Heart left ventricle (tissue), 16 donors: ENCODE measurements around the gene SEMA4F. TPM values are rescaled to one million over a fixed set of nuclear protein-coding genes. Genes with fewer than 3 reads are reported as not detected.

Source experiments
- ATAC-seq, 4 donors: fragments of 200-7000 bp; cut with Tn5 transposase; one replicate each; pipeline ENCODE4 v1.9.1; 2020 to 2022; ENCODE audit warnings: moderate library complexity in 4 of 4, mild to moderate bottlenecking in 3 of 4, moderate number of reproducible peaks in 1 of 4
- DNase-seq, 5 donors: peaks; one replicate each; pipeline ENCODE4 v3.0.0-alpha.2; 2020
- H3K27ac ChIP-seq, 12 donors: fragments of 200-600 bp; sonication (generic) in 4 of 12; one replicate each; pipeline versions ENCODE4 v1.5.0 to v1.8.0; 2016 to 2022; ENCODE audit warnings: mild to moderate bottlenecking in 2 of 12
- H3K27me3 ChIP-seq, 9 donors: fragments of 200-600 bp; sonication (generic) in 2 of 9; one replicate each; pipeline versions ENCODE4 v1.5.1 to v1.8.0; 2016 to 2022; ENCODE audit warnings: mild to moderate bottlenecking in 3 of 9
- H3K36me3 ChIP-seq, 9 donors: fragments of 200-600 bp; sonication (generic) in 2 of 9; one replicate each; pipeline versions ENCODE4 v1.5.0 to v1.8.0; 2018 to 2022; ENCODE audit warnings: mild to moderate bottlenecking in 2 of 9
- H3K4me1 ChIP-seq, 12 donors: fragments of 200-600 bp; sonication (generic) in 4 of 12; one replicate each; pipeline versions ENCODE4 v1.5.0 to v1.8.0; 2016 to 2022; ENCODE audit warnings: mild to moderate bottlenecking in 3 of 12
- H3K4me3 ChIP-seq, 12 donors: fragments of 200-600 bp; sonication (generic) in 4 of 12; one replicate each; pipeline versions ENCODE4 v1.5.0 to v1.8.0; 2017 to 2022; ENCODE audit warnings: mild to moderate bottlenecking in 9 of 12, moderate library complexity in 4 of 12
- H3K9me3 ChIP-seq, 12 donors: fragments of 200-600 bp; sonication (generic) in 4 of 12; one replicate each; pipeline versions ENCODE4 v1.5.0 to v1.8.0; 2016 to 2022; ENCODE audit warnings: mild to moderate bottlenecking in 1 of 12
- POLR2A ChIP-seq, 2 donors: fragments of 450-650 bp; IDR thresholded peaks; one replicate each; pipeline ENCODE4 v1.6.1; 2017; ENCODE audit warnings: antibody characterized with exemption in 2 of 2, mild to moderate bottlenecking in 2 of 2, moderate library complexity in 2 of 2
- WGBS, 4 donors: extraction: QIAGEN DNeasy Blood & Tissue Kit in 2 of 4; methylation state at CpG; one replicate each; pipeline versions ENCODE4 v1.1.5 to v1.1.7; 2013 to 2018; 5-methylcytosine and 5-hydroxymethylcytosine counted together
- intact Hi-C, 10 donors: fragments of 100-400 bp; cut with DNase I; formaldehyde crosslinking; loops; one replicate each; pipeline versions ENCODE4 v1.11.1 to v1.14.2; 2022
- polyA plus RNA-seq, 2 donors: library from polyadenylated mRNA; stranded (reverse); fragments of 200-250 nt; gene quantifications; one replicate each; pipeline ENCODE4 v1.2.3, GENCODE V29; 2013
- total RNA-seq, 9 donors: library from RNA; depleted of rRNA in 2 of 9; stranded (reverse); fragments of >200 nt in 2 of 9; fragmentation: NEBNext Ultra II Directional in 3 of 9; extraction: Animal tissue kit (Norgen Biotek cat#: 25700) in 3 of 9; gene quantifications; one replicate each; pipeline versions ENCODE4 v1.1.0 to v1.2.4, GENCODE V29; 2016 to 2023
- TF ChIP-seq, protein P1 (sequence below), 12 donors: fragments of 200-600 bp; sonication (generic) in 4 of 12; IDR thresholded peaks; one replicate each; pipeline versions ENCODE4 v1.5.0 to v1.8.0; 2018 to 2022; ENCODE audit warnings: antibody characterized with exemption in 12 of 12, mild to moderate bottlenecking in 5 of 12
- donor health status: ischemic (EF 13 %, LVEDD 7.1; RV severe dilation, severe dysfunction).
- donor health status: healthy with polysubstance abuse.
- donor health status: DM: no; HTN: yes; CAD: no.
- donor health status: DM: no; HTN: no; CAD: no.
- donor health status: ischemic (EF 25% LVEDD 6.9; RV normal size, moderate dysfunction).
- donor health status: ischemic (EF 25% LVEDD 5.7; RV mildly dilated, moderate dysfunction).
- donor health status: healthy.
- donor health status: DM: yes; HTN: yes; CAD: no.
- donor health status: ischemic (EF 35%, LVEDD 5.7; RV mildly dilated, moderate dysfunction).
- donor health status: nonischemic (EF 11% LVEDD 7.7; RV severe dilation, severe dysfunction).
- donor health status: DM: yes; HTN: yes; CAD: no.
- donor health status: PGD.
- donor health status: ischemic (EF 29% LVEDD 5.4; RV normal size, mild dysfunction).
- donor health status: nonischemic (EF 23%, LVEDD 6.1; RV moderate dilation, normal function).

The SEMA4F gene
- total and polyA plus RNA-seq, 11 donors = 0.95 to 4.9 (median 3.4) TPM

DNA sequence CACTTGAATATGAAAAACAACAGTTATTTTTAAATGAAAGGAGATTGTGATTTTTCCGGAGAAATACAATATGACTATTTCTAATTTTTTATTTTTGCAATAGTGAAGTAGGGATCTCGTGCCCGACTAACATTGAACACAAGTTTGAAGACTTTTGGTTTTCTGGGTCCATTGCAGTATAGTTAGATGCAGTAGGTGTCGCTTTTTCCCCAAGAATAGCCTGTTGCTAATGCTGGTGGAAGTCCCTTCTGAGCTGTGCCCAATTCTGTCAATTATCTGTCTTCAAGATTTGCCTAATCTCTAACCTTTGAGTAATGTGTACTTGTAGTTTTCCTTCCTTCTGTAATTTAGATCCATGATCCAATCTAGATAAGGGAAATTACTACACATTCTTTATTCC, 36.5 kb downstream of the SEMA4F start:
- Histone ChIP-seq H3K4me3 (no peak overlapping the region), H3K27me3 (peaks cover 0 to 8% (median 0%) of the 10 kb centered on the region in 9 donors), H3K36me3 (no peaks in the 10 kb centered on the region), H3K9me3 (no peaks in the 10 kb centered on the region), H3K27ac (no peak overlapping the region), H3K4me1 (peaks cover 0 to 11% (median 0%) of the 10 kb centered on the region in 12 donors)
- no peak for DNase-seq
- TF ChIP-seq POLR2A (IDR thresholded peaks at IDR 0.05) = no peak
- TF ChIP-seq, protein P1, sequence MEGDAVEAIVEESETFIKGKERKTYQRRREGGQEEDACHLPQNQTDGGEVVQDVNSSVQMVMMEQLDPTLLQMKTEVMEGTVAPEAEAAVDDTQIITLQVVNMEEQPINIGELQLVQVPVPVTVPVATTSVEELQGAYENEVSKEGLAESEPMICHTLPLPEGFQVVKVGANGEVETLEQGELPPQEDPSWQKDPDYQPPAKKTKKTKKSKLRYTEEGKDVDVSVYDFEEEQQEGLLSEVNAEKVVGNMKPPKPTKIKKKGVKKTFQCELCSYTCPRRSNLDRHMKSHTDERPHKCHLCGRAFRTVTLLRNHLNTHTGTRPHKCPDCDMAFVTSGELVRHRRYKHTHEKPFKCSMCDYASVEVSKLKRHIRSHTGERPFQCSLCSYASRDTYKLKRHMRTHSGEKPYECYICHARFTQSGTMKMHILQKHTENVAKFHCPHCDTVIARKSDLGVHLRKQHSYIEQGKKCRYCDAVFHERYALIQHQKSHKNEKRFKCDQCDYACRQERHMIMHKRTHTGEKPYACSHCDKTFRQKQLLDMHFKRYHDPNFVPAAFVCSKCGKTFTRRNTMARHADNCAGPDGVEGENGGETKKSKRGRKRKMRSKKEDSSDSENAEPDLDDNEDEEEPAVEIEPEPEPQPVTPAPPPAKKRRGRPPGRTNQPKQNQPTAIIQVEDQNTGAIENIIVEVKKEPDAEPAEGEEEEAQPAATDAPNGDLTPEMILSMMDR (IDR thresholded peaks at IDR 0.05) = peak; percentile 46 to 80 (median 63)
- WGBS, 4 donors = 9 to 11% (median 9%) methylated on average over 4 of the region's 4 CpGs
- intact Hi-C loops = loop anchor here in 9 of 10 donors (1.0 to 10.0 kb wide), 8 partner anchors 182 to 917 kb away; no protein-coding TSS in a partner anchor
- ATAC-seq = peak in 3 of 4 donors; percentile 73 to 86 (median 80)

DNA sequence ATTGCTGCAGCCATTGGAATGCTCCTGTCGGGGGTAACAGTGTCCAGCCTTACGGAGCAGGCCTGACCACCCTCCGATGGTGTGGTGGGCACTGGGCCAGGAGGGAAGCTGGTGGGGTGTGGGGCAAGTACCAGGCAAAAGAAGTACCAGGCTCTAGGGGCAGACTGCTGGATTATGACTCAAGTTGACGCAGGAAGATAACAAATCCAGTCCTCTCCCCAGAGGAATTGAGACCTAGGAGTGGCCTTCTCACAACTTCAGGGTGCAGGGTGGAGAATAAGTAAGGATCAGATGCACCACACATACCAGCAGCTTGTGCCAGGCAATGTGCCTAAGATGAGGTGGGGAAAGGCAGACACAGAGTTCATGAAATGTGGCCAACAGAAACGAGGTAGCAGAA, 37.9 kb downstream of the SEMA4F start:
- DNase-seq (no peak), ATAC-seq (no peak)
- Histone ChIP-seq H3K36me3 (no peaks in the 10 kb centered on the region), H3K9me3 (no peaks in the 10 kb centered on the region), H3K27ac (no peak overlapping the region), H3K4me3 (no peak overlapping the region), H3K27me3 (peaks cover 0 to 8% (median 0%) of the 10 kb centered on the region in 9 donors), H3K4me1 (peaks cover 0 to 11% (median 0%) of the 10 kb centered on the region in 12 donors)
- intact Hi-C loops = loop anchor here in 9 of 10 donors (1.0 to 10.0 kb wide), 8 partner anchors 180 to 915 kb away; no protein-coding TSS in a partner anchor
- 76 to 81% (median 77%) methylated on average over 5 of the region's 5 CpGs for WGBS, 4 donors
- TF ChIP-seq, protein P1 (IDR thresholded peaks at IDR 0.05) = no peak
- no peak for TF ChIP-seq POLR2A (IDR thresholded peaks at IDR 0.05)

DNA sequence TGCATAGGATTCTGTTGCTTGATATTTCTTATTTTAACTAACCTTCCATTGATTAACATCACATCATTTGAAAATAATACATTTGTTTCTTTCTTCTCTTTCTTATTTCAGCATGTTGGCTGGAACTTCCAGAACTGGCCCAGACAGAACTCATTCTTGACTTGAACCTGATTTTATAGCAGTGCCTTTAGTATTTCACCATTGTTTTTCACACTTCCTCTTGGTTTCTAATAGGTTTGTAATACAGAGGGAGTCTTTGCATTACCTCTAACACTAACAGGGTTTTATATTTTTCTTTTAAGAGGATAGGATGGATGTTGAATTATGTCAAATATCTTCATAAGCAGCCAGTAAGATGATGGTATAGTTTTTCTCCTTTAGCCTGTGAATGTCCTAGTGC, 39.2 kb downstream of the SEMA4F start:
- Histone ChIP-seq H3K27ac (no peak overlapping the region), H3K36me3 (no peaks in the 10 kb centered on the region), H3K4me1 (peaks cover 0 to 11% (median 0%) of the 10 kb centered on the region in 12 donors), H3K27me3 (peaks cover 0 to 8% (median 0%) of the 10 kb centered on the region in 9 donors), H3K9me3 (no peaks in the 10 kb centered on the region), H3K4me3 (no peak overlapping the region)
- TF ChIP-seq, protein P1 (IDR thresholded peaks at IDR 0.05) = no peak
- no peak for TF ChIP-seq POLR2A (IDR thresholded peaks at IDR 0.05)
- DNase-seq (no peak), ATAC-seq (no peak)
- intact Hi-C loops = loop anchor here in 8 of 10 donors (5.0 to 10.0 kb wide), 6 partner anchors 179 to 914 kb away; no protein-coding TSS in a partner anchor

DNA sequence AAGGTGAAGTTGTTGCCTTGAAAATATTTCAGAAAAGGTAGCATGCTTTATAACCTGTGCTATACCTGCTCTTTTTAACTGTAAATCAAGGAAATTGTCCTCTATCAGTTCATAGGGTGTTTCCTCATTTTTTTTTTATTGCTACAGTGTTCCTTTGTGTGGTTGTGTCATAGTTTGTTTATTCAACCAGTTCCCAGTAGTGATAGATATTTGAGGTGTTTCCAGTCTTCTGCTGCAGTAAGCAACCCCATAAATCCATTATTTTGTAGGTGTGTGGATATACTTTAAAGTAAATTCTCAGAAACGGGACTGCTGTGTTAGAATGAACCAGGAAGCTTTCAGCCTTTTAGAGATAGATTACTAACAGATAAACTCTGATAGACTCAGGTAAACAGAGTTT, 39.6 kb downstream of the SEMA4F start:
- H3K9me3 ChIP-seq = no peaks in the 10 kb centered on the region
- H3K4me3 ChIP-seq = no peak overlapping the region
- H3K36me3 ChIP-seq = no peaks in the 10 kb centered on the region
- intact Hi-C loops = loop anchor here in 8 of 10 donors (5.0 to 10.0 kb wide), 6 partner anchors 179 to 914 kb away; no protein-coding TSS in a partner anchor
- H3K4me1 ChIP-seq = peaks cover 0 to 11% (median 0%) of the 10 kb centered on the region in 12 donors
- DNase-seq (no peak), ATAC-seq (no peak)
- 68 to 85% (median 75%) methylated on average over 1 of the region's 1 CpG for WGBS, 4 donors
- H3K27me3 ChIP-seq = peaks cover 0 to 8% (median 0%) of the 10 kb centered on the region in 9 donors
- no peak for TF ChIP-seq POLR2A (IDR thresholded peaks at IDR 0.05)
- TF ChIP-seq, protein P1 (IDR thresholded peaks at IDR 0.05) = no peak
- H3K27ac ChIP-seq = no peak overlapping the region
